Superior temporal gyrus (tissue), 1 donor: Measurements from ENCODE around the gene SBF2.
"Not testable (repeated sequence)": the region's sequence is repeated elsewhere in the genome, so short reads cannot be mapped to it uniquely, and the experiment has no call there.

ENCODE experiments used
- DNase-seq: peaks from one replicate; pipeline ENCODE4 v3.0.0-alpha.2; 2016; ENCODE audit errors: extremely low spot score

SBF2 gene

DNA sequence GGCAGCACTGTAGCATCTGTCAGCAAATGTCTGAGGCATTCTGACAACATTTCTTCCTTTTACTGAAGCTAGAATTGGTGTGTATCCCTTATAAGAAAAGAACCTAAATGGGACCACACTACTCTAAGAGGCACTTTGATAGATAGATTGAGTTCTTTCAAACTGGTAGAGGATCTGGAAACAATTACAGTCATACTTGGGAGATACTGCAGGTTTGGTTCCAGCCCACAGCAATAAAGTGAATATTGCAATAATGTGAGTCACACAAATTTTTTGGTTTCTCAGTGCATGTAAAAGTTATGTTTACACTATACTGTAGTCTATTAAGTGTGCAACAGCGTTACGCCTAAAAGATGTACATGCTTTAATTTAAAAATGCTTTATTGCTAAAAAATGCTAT, 96.9 kb downstream of the SBF2 start:
- no peak for DNase-seq

DNA sequence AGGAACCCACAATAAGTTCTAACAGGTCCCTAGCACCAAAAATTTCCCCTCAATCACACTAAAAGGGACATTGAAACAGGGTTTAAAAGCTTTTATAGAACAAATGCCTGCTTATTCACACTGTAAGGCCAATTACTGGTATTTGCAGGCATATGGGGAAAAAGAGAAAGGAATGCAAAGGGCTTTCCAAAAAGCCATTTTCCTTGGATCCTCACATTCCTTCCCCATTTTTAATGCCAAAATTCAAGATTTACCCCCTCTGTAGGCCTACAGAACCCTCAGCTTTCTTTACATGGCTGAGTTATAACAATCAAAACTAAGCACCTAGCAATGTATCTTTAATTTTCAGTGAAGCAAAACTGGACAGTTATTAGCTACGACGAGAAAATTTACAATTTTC, 102.0 kb downstream of the SBF2 start:
- no peak for DNase-seq

DNA sequence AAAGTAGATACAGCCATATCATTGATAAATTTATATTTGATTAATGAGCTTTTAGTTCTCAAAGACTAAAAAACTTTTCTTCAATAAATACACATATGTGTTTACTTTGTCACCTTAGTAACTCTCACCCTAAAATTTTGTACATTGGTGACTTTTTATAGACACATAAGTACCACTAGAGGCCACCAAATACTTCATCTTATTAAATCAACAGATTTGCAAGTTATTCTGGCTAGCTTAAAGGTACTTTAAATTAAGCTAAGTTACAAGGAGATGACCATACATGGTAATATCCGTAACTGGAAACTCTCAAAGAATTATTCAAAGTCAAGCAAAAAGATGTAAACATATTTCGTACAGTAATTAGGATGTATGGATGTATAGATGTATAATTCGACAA, 112.2 kb downstream of the SBF2 start:
- no peak for DNase-seq

DNA sequence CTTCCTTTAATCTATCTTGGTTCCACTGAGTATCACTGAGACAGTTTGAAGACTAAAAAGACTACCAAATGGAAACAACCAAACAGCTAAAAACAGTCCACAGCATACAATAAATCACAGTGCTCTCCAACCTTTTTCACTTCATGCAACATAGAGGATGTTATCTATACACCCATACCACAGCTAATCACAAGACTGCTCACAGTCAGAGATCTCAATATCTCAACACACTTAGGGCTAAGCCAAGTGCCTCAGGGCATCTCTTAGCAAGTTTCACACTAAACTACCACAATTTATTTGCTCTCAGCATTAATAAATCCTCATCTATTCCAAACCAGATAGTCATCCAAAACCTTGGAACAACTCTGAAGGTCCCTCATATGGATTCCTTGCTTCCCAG, 129.4 kb downstream of the SBF2 start:
- DNase-seq, result no peak

DNA sequence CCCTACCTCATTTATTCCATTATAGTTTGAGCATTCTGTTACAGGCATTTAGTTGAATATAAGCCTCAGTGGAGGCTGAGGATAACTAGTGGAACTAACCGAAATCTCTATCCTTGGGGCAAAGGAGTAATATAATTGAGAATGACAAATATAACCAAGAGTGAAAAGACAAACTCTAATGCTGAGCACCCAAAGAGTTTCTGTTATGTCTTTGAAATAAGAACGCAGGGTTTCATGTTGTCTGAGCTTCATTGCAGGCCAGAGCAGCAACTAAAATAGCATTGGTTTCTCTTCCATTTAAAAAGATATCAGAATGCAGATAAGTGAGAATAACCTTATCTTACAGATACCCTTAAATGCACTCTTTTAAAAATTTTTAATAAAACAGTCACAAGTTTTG, 131.8 kb downstream of the SBF2 start:
- no peak for DNase-seq

- DNase-seq, result no peak
Observed at GRCh38 chr11:10160350-10160749, 133.7 kb downstream of the SBF2 start.

GRCh38 chr11:10158461-10158860, 135.6 kb downstream of the SBF2 start:
- DNase-seq, result no peak

DNA sequence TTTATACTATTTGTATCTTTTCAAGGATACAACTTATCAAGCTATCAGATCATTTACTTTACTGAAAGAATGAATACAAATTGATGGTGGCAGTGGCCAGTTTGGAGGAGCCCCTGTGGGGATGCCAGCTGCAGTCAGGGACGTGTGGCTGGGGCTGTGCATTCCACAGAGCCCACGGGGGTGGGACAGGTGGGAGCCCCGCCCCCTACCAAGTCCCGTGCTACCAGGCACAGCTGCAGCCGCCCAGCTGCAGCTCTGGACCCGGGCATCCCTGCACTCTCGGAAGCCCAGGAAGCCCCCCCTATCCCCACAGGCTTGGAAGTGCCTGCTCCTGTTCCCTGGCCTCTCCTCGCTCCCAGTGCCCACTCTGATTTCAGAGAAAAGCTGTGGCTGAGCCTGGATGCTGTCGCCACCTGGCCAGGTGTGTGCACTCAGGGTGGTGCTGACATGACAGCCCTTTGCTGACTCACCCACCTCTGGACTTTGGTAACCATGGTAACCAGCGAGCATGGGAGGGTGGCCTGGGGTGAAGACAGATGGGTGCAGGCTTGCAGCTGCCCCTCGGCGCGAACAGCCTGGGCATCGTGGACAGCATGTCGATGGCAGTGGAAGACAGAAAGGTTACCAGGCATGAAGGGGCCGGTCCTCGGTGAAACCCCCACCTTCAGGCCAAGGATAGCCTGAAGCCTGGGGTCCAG, 138.1 kb downstream of the SBF2 start:
- no peak for DNase-seq

DNA sequence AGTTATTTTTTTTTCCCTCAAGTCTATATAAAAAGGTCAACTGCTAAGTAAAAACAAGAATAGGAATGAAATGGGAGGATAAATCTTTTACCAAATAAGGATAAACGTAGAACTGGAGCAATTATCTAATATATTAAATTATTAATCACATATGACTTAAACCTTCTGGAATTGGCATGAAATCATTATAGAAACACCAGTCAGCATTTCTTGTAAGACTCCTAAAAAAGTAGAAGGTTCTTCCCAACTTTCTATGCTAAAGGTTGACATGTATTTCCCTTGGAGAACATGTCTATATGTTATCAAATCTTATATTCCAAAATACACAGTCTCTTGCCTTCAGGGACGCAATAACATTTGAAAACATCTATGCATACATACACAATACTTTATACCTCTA, 143.2 kb downstream of the SBF2 start:
- no peak for DNase-seq

GRCh38 chr11:10149553-10149952, 144.5 kb downstream of the SBF2 start:
- DNase-seq, result no peak

DNA sequence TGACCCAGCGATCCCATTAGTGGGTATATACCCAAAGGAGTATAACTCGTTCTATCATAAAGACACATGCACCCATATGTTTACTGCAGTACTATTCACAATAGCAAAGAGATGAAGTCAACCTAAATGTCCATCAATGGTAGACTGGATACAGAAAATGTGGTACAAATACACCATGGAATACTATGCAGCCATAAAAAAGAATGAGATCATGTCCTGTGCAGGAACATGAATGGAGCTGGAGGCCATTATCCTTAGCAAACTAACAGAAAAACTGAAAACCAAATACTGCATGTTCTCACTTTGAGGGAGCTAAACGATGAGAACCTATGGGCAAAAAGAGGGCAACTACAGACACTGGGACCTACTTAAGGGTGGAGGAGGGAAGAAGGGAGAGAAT, 146.8 kb downstream of the SBF2 start:
- no peak for DNase-seq

DNA sequence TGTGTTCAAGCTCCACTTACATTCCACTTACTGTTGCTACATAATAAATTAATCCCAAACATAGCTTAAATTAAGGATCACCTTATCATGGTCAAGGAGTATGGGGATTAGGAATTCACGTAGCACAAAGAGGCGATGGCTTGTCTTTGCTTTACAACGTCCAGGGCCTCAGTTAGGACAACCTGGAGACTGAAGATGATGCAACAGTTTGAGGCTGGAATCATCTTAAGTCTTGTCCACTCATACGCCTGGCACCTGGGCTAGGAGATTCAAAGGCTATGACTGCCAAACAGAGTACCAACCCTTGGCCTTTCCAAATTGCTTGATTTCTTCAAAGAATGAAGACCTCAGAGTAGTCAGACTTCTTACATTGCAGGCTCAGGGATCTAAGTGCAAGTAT, 149.1 kb downstream of the SBF2 start:
- no peak for DNase-seq

- no peak for DNase-seq
Observed at GRCh38 chr11:10139656-10140055, 154.4 kb downstream of the SBF2 start.

- no peak for DNase-seq
Observed at GRCh38 chr11:10139143-10139542, 154.9 kb downstream of the SBF2 start.

DNA sequence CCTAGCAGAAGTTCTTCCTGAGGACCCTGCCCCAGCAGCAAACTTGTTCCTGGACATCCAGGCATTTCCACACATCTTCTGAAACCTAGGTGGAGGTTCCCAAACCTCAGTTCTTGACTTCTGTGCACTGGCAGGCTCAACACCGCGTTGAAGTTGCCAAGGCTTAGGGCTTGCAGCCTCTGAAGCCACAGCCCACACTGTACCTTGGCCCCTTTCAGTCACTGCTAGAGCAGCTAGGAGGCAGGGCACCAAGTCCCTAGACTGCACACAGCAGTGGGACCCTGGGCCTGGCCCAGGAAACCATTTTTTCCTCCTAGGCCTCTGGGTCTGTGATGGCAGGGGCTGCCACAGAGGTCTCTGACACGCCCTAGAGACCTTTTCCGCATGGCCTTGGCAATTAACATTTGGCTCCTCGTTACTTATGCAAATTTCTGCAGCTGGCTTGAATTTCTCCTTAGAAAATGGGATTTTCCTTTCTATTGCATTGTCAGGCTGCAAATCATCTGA, 159.0 kb downstream of the SBF2 start:
- DNase-seq, result no peak

GRCh38 chr11:10134226-10134625, 159.8 kb downstream of the SBF2 start:
- DNase-seq, result not testable (repeated sequence)

GRCh38 chr11:10133251-10133650, 160.8 kb downstream of the SBF2 start:
- DNase-seq, result not testable (repeated sequence)

DNA sequence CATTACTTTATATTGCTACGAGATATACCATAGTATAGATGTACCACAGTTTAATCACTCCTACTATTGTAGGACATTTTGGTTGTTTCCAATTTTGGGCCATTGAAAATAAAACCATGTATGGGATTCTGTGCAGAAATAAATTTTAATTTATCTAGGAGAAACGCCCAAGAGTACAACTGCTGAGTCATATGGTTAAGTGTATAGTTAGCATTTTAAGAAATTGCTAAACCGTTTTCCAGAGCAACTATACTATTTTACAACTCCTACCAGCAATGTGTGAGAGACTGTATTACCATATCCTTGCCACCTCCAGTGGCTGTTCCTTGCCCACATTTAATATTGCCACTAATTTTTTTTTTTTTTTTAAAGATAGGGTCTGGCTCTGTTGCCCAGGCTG, 163.1 kb downstream of the SBF2 start:
- no peak for DNase-seq

DNA sequence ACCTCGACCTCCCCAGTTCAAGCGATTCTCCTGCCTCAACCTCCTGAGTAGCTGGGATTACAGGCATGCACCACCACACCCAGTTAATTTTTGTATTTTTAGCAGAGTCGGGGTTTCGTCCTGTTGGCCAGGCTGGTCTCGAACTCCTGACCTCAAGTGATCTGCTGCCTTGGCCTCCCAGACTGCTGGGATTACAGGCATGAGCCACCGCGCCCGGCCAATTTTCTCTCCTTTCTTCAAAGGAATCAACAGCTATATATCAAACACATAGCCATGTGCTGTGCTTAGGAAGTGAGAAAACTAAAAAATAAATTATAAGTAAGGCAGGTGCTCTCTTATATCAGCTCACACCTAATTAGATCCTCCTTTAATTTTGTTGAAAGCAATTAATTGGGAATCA, 164.8 kb downstream of the SBF2 start:
- DNase-seq, result not testable (repeated sequence)

- DNase-seq, result no peak
Observed at GRCh38 chr11:10125522-10126133, 168.4 kb downstream of the SBF2 start.

- DNase-seq, result no peak
Observed at GRCh38 chr11:10122326-10123197, 171.5 kb downstream of the SBF2 start.

DNA sequence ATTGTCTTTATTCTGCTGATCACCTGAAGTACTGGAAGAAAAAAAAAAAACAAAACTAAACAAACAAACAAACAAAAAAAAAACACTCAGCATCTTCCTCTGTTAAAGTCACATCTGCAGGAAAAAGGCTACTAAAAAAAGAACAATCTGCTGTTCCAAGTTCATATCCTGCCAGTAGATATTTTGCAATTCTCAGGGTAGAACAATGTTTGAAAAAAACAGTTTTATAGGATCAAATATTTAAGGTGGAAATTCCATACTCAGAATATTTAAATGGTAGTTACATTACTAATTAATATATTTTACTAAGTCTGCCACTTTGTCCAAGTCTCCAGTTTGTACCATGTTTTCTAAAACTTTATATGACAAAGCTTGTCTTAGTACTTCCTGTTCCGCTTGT, 175.2 kb downstream of the SBF2 start:
- DNase-seq, result no peak
